Tibial nerve (tissue), 4 donors: ENCODE data around the gene PEX11B. TPM values are rescaled to one million over a fixed set of nuclear protein-coding genes. Genes with fewer than 3 reads are reported as not detected.
A peak's percentile ranks its signal among the peaks of the same experiment; 100 is the strongest.

Experiments
- DNase-seq, 2 donors: peaks; one replicate each; pipeline ENCODE4 v3.0.0-alpha.2; 2019; ENCODE audit warnings: low spot score in 2 of 2
- H3K27ac ChIP-seq, 4 donors: fragments of 200-600 bp; sonication (generic) in 3 of 4; one replicate each; pipeline ENCODE4 v1.5.1; 2017 to 2019; ENCODE audit warnings: mild to moderate bottlenecking in 1 of 4
- H3K27me3 ChIP-seq, 2 donors: fragments of 200-600 bp; sonication (generic) in 1 of 2; one replicate each; pipeline versions ENCODE4 v1.5.1 to v1.6.0; 2017 to 2019
- H3K36me3 ChIP-seq, 3 donors: fragments of 200-600 bp; sonication (generic); one replicate each; pipeline ENCODE4 v1.5.1; 2018 to 2019
- H3K4me1 ChIP-seq, 4 donors: fragments of 200-600 bp; sonication (generic) in 3 of 4; one replicate each; pipeline ENCODE4 v1.5.1; 2017 to 2019
- H3K4me3 ChIP-seq, 4 donors: fragments of 200-600 bp; sonication (generic) in 3 of 4; one replicate each; pipeline ENCODE4 v1.5.1; 2017 to 2019; ENCODE audit warnings: mild to moderate bottlenecking in 1 of 4, moderate library complexity in 1 of 4
- H3K9me3 ChIP-seq, 4 donors: fragments of 200-600 bp; sonication (generic) in 3 of 4; one replicate each; pipeline ENCODE4 v1.5.1; 2017 to 2019
- CTCF ChIP-seq, 5 experiments: fragments of 200-600 bp in 3 of 5; fragments of 450-650 bp in 2 of 5; sonication (generic) in 3 of 5; IDR thresholded peaks; one replicate each; pipeline ENCODE4 v1.5.1; 2016 to 2019; ENCODE audit warnings: antibody characterized with exemption in 5 of 5, mild to moderate bottlenecking in 3 of 5, moderate library complexity in 2 of 5
- EP300 ChIP-seq, 2 donors: sonication (generic); formaldehyde crosslinking; IDR thresholded peaks; one replicate each; pipeline ENCODE4 v1.6.1; 2017; ENCODE audit warnings: antibody characterized with exemption in 2 of 2, mild to moderate bottlenecking in 1 of 2
- POLR2A ChIP-seq, 2 donors: fragments of 450-650 bp; IDR thresholded peaks; one replicate each; pipeline ENCODE4 v1.6.1; 2017; ENCODE audit warnings: antibody characterized with exemption in 2 of 2, mild to moderate bottlenecking in 2 of 2, moderate library complexity in 2 of 2
- WGBS, 2 donors: methylation state at CpG; one replicate each; pipeline ENCODE4 v1.1.5; 2018; 5-methylcytosine and 5-hydroxymethylcytosine counted together
- total RNA-seq, 4 donors: library from RNA; depleted of rRNA; stranded (reverse); fragments of >200 nt; gene quantifications; one replicate each; pipeline ENCODE4 v1.1.0, GENCODE V29; 2016

Gene PEX11B
- total RNA-seq, 4 donors from 2014 or later = 27.9 to 35.2 (median 30.8) TPM

GRCh38 chr1:145957443-145958319 lies 39.2 kb upstream of the PEX11B start, which contains the start of gene LIX1L:
LIX1L (minus strand) TSS chr1:145958017; CDS start chr1:145957927, 90 bp downstream.
- peak within 1 kb of the TSS; percentile 91 to 97 (median 96) for H3K27ac ChIP-seq
- 0 to 1% methylated on average over 24 to 40 of the region's 60 CpGs for WGBS, 2 donors
- H3K36me3 ChIP-seq = no peaks in the 10 kb centered on the region
- H3K27me3 ChIP-seq = no peaks in the 10 kb centered on the region
- DNase-seq = peak; percentile 94 to 95
- TF ChIP-seq CTCF (IDR thresholded peaks at IDR 0.05) = peak in 1 of 5 experiments; percentile 30
- peak; percentile 33 to 97 for TF ChIP-seq EP300 (IDR thresholded peaks at IDR 0.05)
- peak; percentile 86 to 93 for TF ChIP-seq POLR2A (IDR thresholded peaks at IDR 0.05)
- no peaks in the 10 kb centered on the region for H3K9me3 ChIP-seq
- H3K4me3 ChIP-seq = peak within 1 kb of the TSS; percentile 77 to 83 (median 78)
- peaks cover 0 to 82% (median 38%) of the 10 kb centered on the region in 4 donors for H3K4me1 ChIP-seq

GRCh38 chr1:145956781-145957442 lies 38.4 kb upstream of the PEX11B start:
- H3K4me3 ChIP-seq = peak overlapping the region; percentile 77 to 83 (median 78)
- peaks cover 0 to 78% (median 37%) of the 10 kb centered on the region in 4 donors for H3K4me1 ChIP-seq
- no peaks in the 10 kb centered on the region for H3K27me3 ChIP-seq
- DNase-seq = peak in 1 of 2 donors; percentile 11
- TF ChIP-seq CTCF (IDR thresholded peaks at IDR 0.05) = no peak
- TF ChIP-seq POLR2A (IDR thresholded peaks at IDR 0.05) = no peak
- no peak for TF ChIP-seq EP300 (IDR thresholded peaks at IDR 0.05)
- 0% methylated on average over 3 of the region's 3 CpGs for WGBS, 2 donors
- peak overlapping the region; percentile 91 to 97 (median 96) for H3K27ac ChIP-seq
- H3K36me3 ChIP-seq = no peaks in the 10 kb centered on the region
- no peaks in the 10 kb centered on the region for H3K9me3 ChIP-seq

DNA sequence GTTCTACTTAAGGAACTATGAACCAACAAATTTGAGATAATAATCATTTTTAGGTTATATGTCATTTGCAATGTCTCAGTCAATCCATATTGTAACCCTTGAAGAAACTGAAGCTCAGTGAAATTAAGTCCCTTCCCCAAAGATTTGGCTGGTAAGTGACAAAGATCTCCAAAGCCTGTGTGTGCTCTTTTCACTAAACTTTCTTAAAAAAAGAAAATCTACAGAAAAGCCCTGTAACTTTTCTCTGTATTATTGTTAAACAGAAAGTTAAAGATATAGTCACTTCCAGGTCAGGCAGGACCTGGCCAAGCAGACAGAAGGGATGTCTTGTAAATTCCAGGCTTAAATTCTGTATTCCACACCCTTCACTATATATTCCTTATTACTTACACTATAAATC lies 37.8 kb upstream of the PEX11B start:
- peaks cover 0 to 75% (median 35%) of the 10 kb centered on the region in 4 donors for H3K4me1 ChIP-seq
- no peak for TF ChIP-seq EP300 (IDR thresholded peaks at IDR 0.05)
- TF ChIP-seq CTCF (IDR thresholded peaks at IDR 0.05) = no peak
- no peak for TF ChIP-seq POLR2A (IDR thresholded peaks at IDR 0.05)
- no peak for DNase-seq
- H3K9me3 ChIP-seq = no peaks in the 10 kb centered on the region
- no peaks in the 10 kb centered on the region for H3K36me3 ChIP-seq
- H3K27ac ChIP-seq = peak overlapping the region; percentile 91 to 97 (median 96)
- no peaks in the 10 kb centered on the region for H3K27me3 ChIP-seq
- peak overlapping the region; percentile 77 to 83 (median 78) for H3K4me3 ChIP-seq

- Histone ChIP-seq H3K4me1 (peaks cover 0 to 74% (median 35%) of the 10 kb centered on the region in 4 donors), H3K27me3 (no peaks in the 10 kb centered on the region), H3K27ac (peak overlapping the region; percentile 91 to 97 (median 96)), H3K4me3 (no peak overlapping the region), H3K9me3 (no peaks in the 10 kb centered on the region), H3K36me3 (no peaks in the 10 kb centered on the region)
- 28 to 35% methylated on average over 2 of the region's 2 CpGs for WGBS, 2 donors
- TF ChIP-seq POLR2A (IDR thresholded peaks at IDR 0.05) = no peak
- TF ChIP-seq EP300 (IDR thresholded peaks at IDR 0.05) = peak in 1 of 2 donors; percentile 15
- TF ChIP-seq CTCF (IDR thresholded peaks at IDR 0.05) = no peak
- no peak for DNase-seq
Observed at GRCh38 chr1:145955436-145955835, 36.9 kb upstream of the PEX11B start.
